Measurements from ENCODE around the gene SLC22A16. TPM values are rescaled to one million over a fixed set of nuclear protein-coding genes. Genes with fewer than 3 reads are reported as not detected.

SLC22A16 gene
- total and polyA plus RNA-seq, 2 donors (not counting 3 experiments of a cell fraction or from before 2014, with no cell fraction given) = not detected

DNA sequence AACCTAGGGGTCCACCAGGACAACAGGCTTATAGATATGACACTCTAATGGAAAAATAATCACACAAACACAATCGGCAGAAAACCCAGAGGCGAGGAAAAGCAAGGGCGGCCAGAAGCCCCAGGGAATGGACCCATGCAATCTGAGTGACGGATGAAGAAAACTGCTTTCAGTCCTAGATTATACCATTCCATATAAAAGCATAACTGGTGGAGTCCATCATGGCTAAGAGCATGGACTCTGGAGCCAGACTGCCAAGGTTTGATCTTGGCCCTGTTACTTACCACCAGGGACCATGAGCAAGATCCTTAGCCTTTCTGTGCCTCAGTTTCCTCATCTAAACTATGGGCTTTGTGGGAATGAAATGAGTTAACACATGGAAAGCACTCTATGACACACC, 3.7 kb downstream of the SLC22A16 start:
- no peak for DNase-seq (ENCODE audit: low read depth, low spot score)
- Histone ChIP-seq H3K4me3 (replicated peaks in 1 of 3; ENCODE audit: insufficient read depth in 1 of 3, low read depth in 1 of 3, low read length in 3 of 3) (no peak overlapping the region), H2AFZ (ENCODE audit: low read depth, low read length) (no peak overlapping the region), H3K27ac (ENCODE audit: insufficient read depth, low read depth, low read length) (no peak overlapping the region), H3K4me2 (ENCODE audit: insufficient read depth, low read length) (no peak overlapping the region), H3K27me3 (ENCODE audit: control insufficient read depth in 2 of 2, insufficient read depth in 2 of 2, low read length in 2 of 2) (peaks cover 30 to 31% of the 10 kb centered on the region in 2 experiments), H3K9me1 (replicated peaks; ENCODE audit: control insufficient read depth, extremely low read depth, insufficient read depth, low read length) (no peaks in the 10 kb centered on the region), H4K20me1 (replicated peaks; ENCODE audit: control insufficient read depth, extremely low read depth, insufficient read depth, low read length) (no peaks in the 10 kb centered on the region), H3K79me2 (ENCODE audit: control insufficient read depth, insufficient read depth, low read length) (no peaks in the 10 kb centered on the region), H3K9me3 (replicated peaks; ENCODE audit: control insufficient read depth, insufficient read depth, low read length) (no peaks in the 10 kb centered on the region), H3K4me1 (ENCODE audit: control insufficient read depth, extremely low read depth, insufficient read depth, low read length) (no peaks in the 10 kb centered on the region), H3K9ac (replicated peaks; ENCODE audit: extremely low read depth, insufficient read depth, low read length) (no peak overlapping the region), H3K36me3 (ENCODE audit: control insufficient read depth in 2 of 2, extremely low read depth in 1 of 2, insufficient read depth in 2 of 2, low read length in 2 of 2) (no peaks in the 10 kb centered on the region)
- POLR2A ChIA-PET = no interaction called here
- dilution Hi-C loops (cut with MboI; ENCODE audit: extremely low pct_ligation_motif_present, low sequenced_read_pairs) (no loop called here), intact Hi-C loops (cut with micrococcal nuclease) (no loop called here)
- CTCF ChIA-PET = no interaction called here
- no TSS peak for BruUV-seq (replicated peaks)
- no peak for FAIRE-seq
- TF ChIP-seq EZH2 (IDR thresholded peaks at IDR 0.05; ENCODE audit: borderline replicate concordance, low read depth, low read length, severe bottlenecking) (no peak), MYC (IDR thresholded peaks at IDR 0.05; ENCODE audit: low read depth, low read length) (no peak), GATA2 (IDR thresholded peaks at IDR 0.05; ENCODE audit: insufficient read depth, insufficient read length, low read depth, low read length) (no peak), FOS (IDR thresholded peaks at IDR 0.05; ENCODE audit: borderline replicate concordance, insufficient read depth, low read length) (no peak), JUN (IDR thresholded peaks at IDR 0.05; ENCODE audit: borderline replicate concordance, insufficient read depth, insufficient read length, low read depth) (no peak), POLR2AphosphoS5 (IDR thresholded peaks at IDR 0.05; ENCODE audit: insufficient read depth, low read depth, low read length) (no peak), POLR2A (IDR thresholded peaks at IDR 0.05; ENCODE audit: low read depth, low read length) (no peak)
- TF ChIP-seq, protein P1, sequence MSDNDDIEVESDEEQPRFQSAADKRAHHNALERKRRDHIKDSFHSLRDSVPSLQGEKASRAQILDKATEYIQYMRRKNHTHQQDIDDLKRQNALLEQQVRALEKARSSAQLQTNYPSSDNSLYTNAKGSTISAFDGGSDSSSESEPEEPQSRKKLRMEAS (IDR thresholded peaks at IDR 0.05; ENCODE audit: insufficient read depth, insufficient read length) = no peak
- TF ChIP-seq, protein P2, sequence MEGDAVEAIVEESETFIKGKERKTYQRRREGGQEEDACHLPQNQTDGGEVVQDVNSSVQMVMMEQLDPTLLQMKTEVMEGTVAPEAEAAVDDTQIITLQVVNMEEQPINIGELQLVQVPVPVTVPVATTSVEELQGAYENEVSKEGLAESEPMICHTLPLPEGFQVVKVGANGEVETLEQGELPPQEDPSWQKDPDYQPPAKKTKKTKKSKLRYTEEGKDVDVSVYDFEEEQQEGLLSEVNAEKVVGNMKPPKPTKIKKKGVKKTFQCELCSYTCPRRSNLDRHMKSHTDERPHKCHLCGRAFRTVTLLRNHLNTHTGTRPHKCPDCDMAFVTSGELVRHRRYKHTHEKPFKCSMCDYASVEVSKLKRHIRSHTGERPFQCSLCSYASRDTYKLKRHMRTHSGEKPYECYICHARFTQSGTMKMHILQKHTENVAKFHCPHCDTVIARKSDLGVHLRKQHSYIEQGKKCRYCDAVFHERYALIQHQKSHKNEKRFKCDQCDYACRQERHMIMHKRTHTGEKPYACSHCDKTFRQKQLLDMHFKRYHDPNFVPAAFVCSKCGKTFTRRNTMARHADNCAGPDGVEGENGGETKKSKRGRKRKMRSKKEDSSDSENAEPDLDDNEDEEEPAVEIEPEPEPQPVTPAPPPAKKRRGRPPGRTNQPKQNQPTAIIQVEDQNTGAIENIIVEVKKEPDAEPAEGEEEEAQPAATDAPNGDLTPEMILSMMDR (IDR thresholded peaks at IDR 0.05; ENCODE audit: extremely low read depth in 1 of 2, insufficient read depth in 1 of 2, low read depth in 1 of 2, low read length in 2 of 2) = no peak
